HFFc6 (cell line): ENCODE results near the gene LINC01488. TPM values are rescaled to one million over a fixed set of nuclear protein-coding genes. Genes with fewer than 3 reads are reported as not detected.
A peak's percentile ranks its signal among the peaks of the same experiment; 100 is the strongest.

Experiments used
- DNase-seq: peaks from one replicate; pipeline ENCODE4 v3.0.0-alpha.2; 2018
- H3K27ac Mint-ChIP-seq: 2 replicates; pipeline ENCODE4 v1.8.0; 2020; ENCODE audit warnings: mild to moderate bottlenecking, mixed read lengths
- H3K27me3 Mint-ChIP-seq: 2 replicates; pipeline ENCODE4 v1.8.0; 2021; ENCODE audit warnings: mild to moderate bottlenecking, moderate library complexity, mixed read lengths; ENCODE audit not compliant: insufficient read depth
- H3K36me3 Mint-ChIP-seq: 2 replicates; pipeline ENCODE4 v1.8.0; 2021; ENCODE audit warnings: low read depth, mixed read lengths
- H3K4me1 Mint-ChIP-seq: 2 replicates; pipeline ENCODE4 v1.8.0; 2020; ENCODE audit warnings: low read depth, mixed read lengths
- H3K4me3 Mint-ChIP-seq: 2 replicates; pipeline ENCODE4 v1.8.0; 2020; ENCODE audit warnings: mild to moderate bottlenecking, moderate library complexity, mixed read lengths
- H3K9me3 Mint-ChIP-seq: 2 replicates; pipeline ENCODE4 v1.8.0; 2020; ENCODE audit warnings: mild to moderate bottlenecking, mixed read lengths
- total RNA-seq, 6 experiments: library from RNA; stranded (reverse); fragmentation: NEBNext Ultra II Directional; extraction: Animal tissue kit (Norgen Biotek cat#: 25700); gene quantifications; 2 replicates in 1 of 6; 3 replicates in 5 of 6; pipeline ENCODE4 v1.2.3, GENCODE V29; 2021
- TF ChIP-seq, protein P1 (sequence below): fragments of 200-600 bp; sonication (generic); IDR thresholded peaks from 2 replicates; pipeline ENCODE4 v1.5.0; 2021; ENCODE audit warnings: antibody characterized with exemption, mild to moderate bottlenecking

The LINC01488 gene
- total RNA-seq, 6 experiments from 2014 or later = not detected

DNA sequence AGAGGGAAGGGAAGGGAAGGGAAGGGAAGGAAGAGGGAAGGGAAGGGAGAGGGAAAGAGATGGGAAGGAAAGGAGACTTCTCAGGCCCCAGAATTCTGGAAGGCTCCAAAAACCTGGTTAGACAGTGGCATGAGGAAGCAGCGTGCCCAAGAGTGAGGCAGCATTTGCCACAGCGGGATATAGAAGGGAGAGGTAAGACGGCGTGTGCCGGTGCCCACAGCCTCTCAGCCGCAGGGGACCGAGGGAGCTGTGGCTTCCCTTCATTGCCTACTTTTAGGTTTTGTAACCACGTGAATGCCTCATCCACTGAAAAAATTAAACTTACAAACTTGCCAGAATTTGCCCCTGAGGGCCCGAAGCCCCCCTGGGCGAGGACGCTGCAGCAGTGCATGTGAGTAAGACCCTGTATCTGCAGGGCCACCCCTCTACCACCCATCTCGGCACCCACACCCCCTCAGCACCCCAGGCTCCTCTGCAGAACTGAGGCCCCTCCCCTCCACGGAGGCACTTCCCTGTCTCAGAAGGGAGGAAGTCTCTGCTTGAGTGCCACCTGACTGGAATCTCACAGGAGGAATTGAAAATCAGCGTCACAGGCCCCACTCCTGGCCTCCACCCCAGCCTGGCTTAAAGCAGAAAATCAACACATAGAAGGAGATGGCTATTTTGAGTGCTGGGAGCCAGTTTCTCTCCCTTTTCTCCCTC lies 58.1 kb downstream of the LINC01488 start:
- Mint-ChIP-seq H3K9me3 (no peaks in the 10 kb centered on the region), H3K36me3 (no peaks in the 10 kb centered on the region), H3K27me3 (peaks cover 4% of the 10 kb centered on the region), H3K4me1 (peaks cover 26% of the 10 kb centered on the region), H3K4me3 (no peak overlapping the region), H3K27ac (no peak overlapping the region)
- TF ChIP-seq, protein P1, sequence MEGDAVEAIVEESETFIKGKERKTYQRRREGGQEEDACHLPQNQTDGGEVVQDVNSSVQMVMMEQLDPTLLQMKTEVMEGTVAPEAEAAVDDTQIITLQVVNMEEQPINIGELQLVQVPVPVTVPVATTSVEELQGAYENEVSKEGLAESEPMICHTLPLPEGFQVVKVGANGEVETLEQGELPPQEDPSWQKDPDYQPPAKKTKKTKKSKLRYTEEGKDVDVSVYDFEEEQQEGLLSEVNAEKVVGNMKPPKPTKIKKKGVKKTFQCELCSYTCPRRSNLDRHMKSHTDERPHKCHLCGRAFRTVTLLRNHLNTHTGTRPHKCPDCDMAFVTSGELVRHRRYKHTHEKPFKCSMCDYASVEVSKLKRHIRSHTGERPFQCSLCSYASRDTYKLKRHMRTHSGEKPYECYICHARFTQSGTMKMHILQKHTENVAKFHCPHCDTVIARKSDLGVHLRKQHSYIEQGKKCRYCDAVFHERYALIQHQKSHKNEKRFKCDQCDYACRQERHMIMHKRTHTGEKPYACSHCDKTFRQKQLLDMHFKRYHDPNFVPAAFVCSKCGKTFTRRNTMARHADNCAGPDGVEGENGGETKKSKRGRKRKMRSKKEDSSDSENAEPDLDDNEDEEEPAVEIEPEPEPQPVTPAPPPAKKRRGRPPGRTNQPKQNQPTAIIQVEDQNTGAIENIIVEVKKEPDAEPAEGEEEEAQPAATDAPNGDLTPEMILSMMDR = no peak
- no peak for DNase-seq

GRCh38 chr11:69540118-69541000 lies 58.9 kb downstream of the LINC01488 start:
- peaks cover 7% of the 10 kb centered on the region for H3K27me3 Mint-ChIP-seq
- H3K4me1 Mint-ChIP-seq = peaks cover 26% of the 10 kb centered on the region
- no peaks in the 10 kb centered on the region for H3K36me3 Mint-ChIP-seq
- H3K4me3 Mint-ChIP-seq = no peak overlapping the region
- TF ChIP-seq, protein P1 = no peak
- H3K9me3 Mint-ChIP-seq = no peaks in the 10 kb centered on the region
- no peak for DNase-seq
- no peak overlapping the region for H3K27ac Mint-ChIP-seq

GRCh38 chr11:69541001-69541285 lies 59.5 kb downstream of the LINC01488 start:
- Mint-ChIP-seq H3K9me3 (no peaks in the 10 kb centered on the region), H3K27me3 (peaks cover 7% of the 10 kb centered on the region), H3K4me1 (peaks cover 26% of the 10 kb centered on the region), H3K27ac (peak overlapping the region; percentile 45; the same call in 1 of the 2 replicates), H3K4me3 (peak overlapping the region; percentile 23; the same call in 1 of the 2 replicates), H3K36me3 (no peaks in the 10 kb centered on the region)
- no peak for DNase-seq
- TF ChIP-seq, protein P1 = no peak

DNA sequence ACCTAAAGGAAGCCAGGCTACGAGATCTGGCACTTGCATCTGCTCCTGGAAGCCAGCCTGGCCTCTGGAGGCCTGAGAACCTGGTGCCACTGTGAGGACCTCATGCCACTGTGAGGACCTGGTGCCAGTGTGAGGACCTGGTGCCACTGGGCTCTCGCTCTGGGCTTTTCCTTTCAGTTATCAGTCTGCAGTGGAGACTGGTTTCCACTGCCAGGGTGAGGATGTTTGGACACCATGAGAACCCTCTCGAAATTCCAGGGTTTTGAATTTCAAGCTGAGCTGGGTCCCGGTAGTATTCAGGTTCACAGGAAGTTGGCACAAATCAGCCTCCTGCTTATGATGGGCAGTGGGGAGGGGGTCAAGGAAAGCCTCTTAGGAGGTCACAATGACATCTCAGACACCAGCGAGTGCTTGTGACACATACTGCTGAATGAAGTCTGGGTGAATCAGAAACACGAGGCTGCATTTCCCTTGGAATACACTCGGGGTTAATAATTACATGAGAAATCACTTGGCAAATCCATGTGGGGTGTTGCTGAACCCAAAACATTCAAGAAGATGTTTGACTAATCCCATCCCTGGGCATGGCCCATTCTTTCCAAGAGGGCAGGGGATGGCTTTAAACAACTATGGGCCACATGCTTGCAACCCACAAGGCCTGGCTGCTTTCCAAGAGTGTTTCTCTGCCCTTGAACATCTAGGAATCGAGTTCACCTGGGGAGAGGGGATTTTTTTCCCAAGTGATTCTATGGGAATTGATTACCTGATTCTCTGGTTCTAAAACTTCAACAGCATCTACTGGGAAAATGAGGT lies 60.2 kb downstream of the LINC01488 start:
- H3K36me3 Mint-ChIP-seq = no peaks in the 10 kb centered on the region
- peak; percentile 56 for DNase-seq
- peaks cover 26% of the 10 kb centered on the region for H3K4me1 Mint-ChIP-seq
- TF ChIP-seq, protein P1 = no peak
- peaks cover 15% of the 10 kb centered on the region for H3K27me3 Mint-ChIP-seq
- no peaks in the 10 kb centered on the region for H3K9me3 Mint-ChIP-seq
- peak overlapping the region; percentile 65; the same call in 1 of the 2 replicates for H3K27ac Mint-ChIP-seq
- H3K4me3 Mint-ChIP-seq = no peak overlapping the region; the same call in 1 of the 2 replicates
